NT2/D1 (cell line): Measurements from ENCODE around the gene DSEL.

Experiments
- SUZ12 ChIP-seq: IDR thresholded peaks from 2 replicates; pipeline ENCODE4 v1.6.1; 2011; ENCODE audit not compliant: insufficient read length, insufficient read depth; ENCODE audit errors: extremely low read depth
- YY1 ChIP-seq: IDR thresholded peaks from 2 replicates; pipeline ENCODE4 v1.6.1; 2011; ENCODE audit not compliant: insufficient read length, insufficient read depth
- ZNF274 ChIP-seq: IDR thresholded peaks from 2 replicates; pipeline ENCODE4 v1.6.1; 2011; ENCODE audit warnings: mild to moderate bottlenecking, low read depth, low read length

DNA sequence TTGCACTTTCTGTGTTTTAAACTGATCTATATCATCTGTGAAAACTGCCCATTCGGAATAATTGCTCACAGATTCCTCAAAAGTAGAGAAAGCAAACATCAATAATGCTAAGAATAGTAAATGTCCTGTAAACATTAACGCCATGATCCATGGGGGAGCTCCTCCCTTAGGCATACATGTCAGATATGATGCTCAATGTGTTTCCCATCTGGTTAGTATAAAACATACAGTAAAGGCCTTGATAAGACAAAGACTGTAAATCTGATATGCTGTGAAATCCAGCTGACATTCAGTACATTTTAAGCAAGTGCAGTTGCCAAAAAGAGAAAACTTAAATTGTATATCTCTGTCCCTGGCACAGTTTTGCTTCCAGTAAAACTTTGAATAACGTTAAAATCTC, 2.1 kb downstream of the DSEL start:
- TF ChIP-seq SUZ12 (no peak), YY1 (no peak), ZNF274 (no peak)
